SK-N-SH treated with all-trans-retinoic acid at 6 μM for 48 hours (cell line): ENCODE data around the gene MYL2.
A peak's percentile ranks its signal among the peaks of the same experiment; 100 is the strongest.

Source experiments
- ATAC-seq: fragments of 200-7000 bp; cut with Tn5 transposase; 3 replicates; pipeline ENCODE4 v1.9.1; 2020; ENCODE audit warnings: mild to moderate bottlenecking, moderate library complexity
- ARNTL ChIP-seq: fragments of 450-650 bp; formaldehyde crosslinking; IDR thresholded peaks from 2 replicates; pipeline ENCODE4 v1.5.0; 2020; ENCODE audit warnings: low read depth, mild to moderate bottlenecking, moderate library complexity, borderline replicate concordance
- BACH2 ChIP-seq: fragments of 250-450 bp; sonication (Bioruptor Pico); IDR thresholded peaks from 2 replicates; pipeline ENCODE4 v1.9.0; 2021; ENCODE audit warnings: mild to moderate bottlenecking, borderline replicate concordance
- CSDC2 ChIP-seq: fragments of 250-450 bp; sonication (Bioruptor Pico); IDR thresholded peaks from 2 replicates; pipeline ENCODE4 v1.5.0; 2020; ENCODE audit warnings: mild to moderate bottlenecking, moderate library complexity
- ESRRG ChIP-seq: fragments of 250-450 bp; sonication (Bioruptor Pico); IDR thresholded peaks from 2 replicates; pipeline ENCODE4 v1.6.1; 2021; ENCODE audit warnings: mild to moderate bottlenecking
- GLIS3 ChIP-seq: fragments of 250-450 bp; sonication (Bioruptor Pico); IDR thresholded peaks from 2 replicates; pipeline ENCODE4 v1.5.0; 2020; ENCODE audit warnings: mild to moderate bottlenecking, moderate library complexity
- ISL1 ChIP-seq: fragments of 250-450 bp; sonication (Bioruptor Pico); IDR thresholded peaks from 2 replicates; pipeline ENCODE4 v2.1.2; 2022; ENCODE audit warnings: mild to moderate bottlenecking, moderate library complexity
- OSR1 ChIP-seq: fragments of 250-450 bp; sonication (Bioruptor Pico); IDR thresholded peaks from 2 replicates; pipeline ENCODE4 v1.8.0; 2022; ENCODE audit warnings: moderate library complexity, mild to moderate bottlenecking, inconsistent platforms
- PATZ1 ChIP-seq: fragments of 250-450 bp; sonication (Bioruptor Pico); IDR thresholded peaks from 2 replicates; pipeline ENCODE4 v1.8.0; 2020; ENCODE audit warnings: mild to moderate bottlenecking, moderate library complexity, borderline replicate concordance
- PPARA ChIP-seq: fragments of 250-450 bp; sonication (Bioruptor Pico); IDR thresholded peaks from 2 replicates; pipeline ENCODE4 v1.5.0; 2020; ENCODE audit warnings: mild to moderate bottlenecking, borderline replicate concordance
- RARB ChIP-seq: fragments of 250-450 bp; sonication (Bioruptor Pico); IDR thresholded peaks from 2 replicates; pipeline ENCODE4 v1.8.0; 2021; ENCODE audit warnings: mild to moderate bottlenecking, moderate library complexity
- SNAI2 ChIP-seq: fragments of 250-450 bp; sonication (Bioruptor Pico); IDR thresholded peaks from 2 replicates; pipeline ENCODE4 v1.5.0; 2020; ENCODE audit warnings: mild to moderate bottlenecking, moderate library complexity
- TCF4 ChIP-seq: fragments of 250-450 bp; sonication (Bioruptor Pico); IDR thresholded peaks from 2 replicates; pipeline ENCODE4 v1.8.0; 2021; ENCODE audit warnings: mild to moderate bottlenecking, moderate library complexity, borderline replicate concordance
- TOX ChIP-seq: fragments of 250-450 bp; sonication (Bioruptor Pico); IDR thresholded peaks from 2 replicates; pipeline ENCODE4 v1.8.0; 2021; ENCODE audit warnings: mild to moderate bottlenecking, moderate library complexity, borderline replicate concordance
- TSHZ2 ChIP-seq: fragments of 250-450 bp; sonication (Bioruptor Pico); IDR thresholded peaks from 2 replicates; pipeline ENCODE4 v1.5.0; 2020; ENCODE audit warnings: mild to moderate bottlenecking, moderate library complexity
- ZC3H10 ChIP-seq: fragments of 250-450 bp; sonication (Bioruptor Pico); IDR thresholded peaks from 2 replicates; pipeline ENCODE4 v1.5.1; 2021; ENCODE audit warnings: mild to moderate bottlenecking, moderate library complexity
- ZFP3 ChIP-seq: fragments of 250-450 bp; sonication (Bioruptor Pico); IDR thresholded peaks from 2 replicates; pipeline ENCODE4 v1.5.0; 2020; ENCODE audit warnings: mild to moderate bottlenecking, moderate library complexity
- ZFP30 ChIP-seq: fragments of 450-650 bp; formaldehyde crosslinking; IDR thresholded peaks from 2 replicates; pipeline ENCODE4 v1.5.0; 2022; ENCODE audit warnings: mild to moderate bottlenecking, moderate library complexity
- ZNF70 ChIP-seq: fragments of 450-650 bp; formaldehyde crosslinking; IDR thresholded peaks from 2 replicates; pipeline ENCODE4 v1.5.0; 2020; ENCODE audit warnings: mild to moderate bottlenecking, moderate library complexity
- ZNF8 ChIP-seq: fragments of 450-650 bp; formaldehyde crosslinking; IDR thresholded peaks from 2 replicates; pipeline ENCODE4 v1.5.0; 2020; ENCODE audit warnings: mild to moderate bottlenecking, moderate library complexity
- TF ChIP-seq, protein P1 (sequence below): fragments of 250-450 bp; sonication (Bioruptor Pico); IDR thresholded peaks from 2 replicates; pipeline ENCODE4 v1.5.1; 2021; ENCODE audit warnings: mild to moderate bottlenecking, moderate library complexity
- TF ChIP-seq, protein P2 (sequence below): fragments of 250-450 bp; sonication (Bioruptor Pico); IDR thresholded peaks from 2 replicates; pipeline ENCODE4 v1.5.1; 2020; ENCODE audit warnings: low read depth, mild to moderate bottlenecking, moderate library complexity
- TF ChIP-seq, protein P3 (sequence below): fragments of 250-450 bp; sonication (Bioruptor Pico); IDR thresholded peaks from 2 replicates; pipeline ENCODE4 v1.8.0; 2021; ENCODE audit warnings: low read depth, mild to moderate bottlenecking, moderate library complexity, borderline replicate concordance

Gene MYL2

GRCh38 chr12:110921262-110921661 is 883 bp upstream of the MYL2 start:
- ATAC-seq: peak; percentile 65
- no peak for TF ChIP-seq ZNF70 (CRISPR knock-in tag)
- TF ChIP-seq ZC3H10: no peak
- no peak for TF ChIP-seq ZFP30 (CRISPR knock-in tag)
- TF ChIP-seq RARB (CRISPR knock-in tag): no peak
- no peak for TF ChIP-seq BACH2 (CRISPR knock-in tag)
- no peak for TF ChIP-seq ZNF8 (CRISPR knock-in tag)
- no peak for TF ChIP-seq SNAI2
- no peak for TF ChIP-seq ISL1 (CRISPR knock-in tag)
- TF ChIP-seq, protein P1, sequence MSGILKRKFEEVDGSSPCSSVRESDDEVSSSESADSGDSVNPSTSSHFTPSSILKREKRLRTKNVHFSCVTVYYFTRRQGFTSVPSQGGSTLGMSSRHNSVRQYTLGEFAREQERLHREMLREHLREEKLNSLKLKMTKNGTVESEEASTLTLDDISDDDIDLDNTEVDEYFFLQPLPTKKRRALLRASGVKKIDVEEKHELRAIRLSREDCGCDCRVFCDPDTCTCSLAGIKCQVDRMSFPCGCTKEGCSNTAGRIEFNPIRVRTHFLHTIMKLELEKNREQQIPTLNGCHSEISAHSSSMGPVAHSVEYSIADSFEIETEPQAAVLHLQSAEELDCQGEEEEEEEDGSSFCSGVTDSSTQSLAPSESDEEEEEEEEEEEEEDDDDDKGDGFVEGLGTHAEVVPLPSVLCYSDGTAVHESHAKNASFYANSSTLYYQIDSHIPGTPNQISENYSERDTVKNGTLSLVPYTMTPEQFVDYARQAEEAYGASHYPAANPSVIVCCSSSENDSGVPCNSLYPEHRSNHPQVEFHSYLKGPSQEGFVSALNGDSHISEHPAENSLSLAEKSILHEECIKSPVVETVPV (CRISPR knock-in tag): no peak
- no peak for TF ChIP-seq TSHZ2
- TF ChIP-seq OSR1: no peak
- TF ChIP-seq ARNTL (CRISPR knock-in tag): no peak
- TF ChIP-seq CSDC2 (CRISPR knock-in tag): no peak
- no peak for TF ChIP-seq PATZ1 (CRISPR knock-in tag)
- no peak for TF ChIP-seq PPARA
- TF ChIP-seq ESRRG: no peak
- TF ChIP-seq TCF4 (CRISPR knock-in tag): no peak
- TF ChIP-seq TOX (CRISPR knock-in tag): no peak
- TF ChIP-seq, protein P2, sequence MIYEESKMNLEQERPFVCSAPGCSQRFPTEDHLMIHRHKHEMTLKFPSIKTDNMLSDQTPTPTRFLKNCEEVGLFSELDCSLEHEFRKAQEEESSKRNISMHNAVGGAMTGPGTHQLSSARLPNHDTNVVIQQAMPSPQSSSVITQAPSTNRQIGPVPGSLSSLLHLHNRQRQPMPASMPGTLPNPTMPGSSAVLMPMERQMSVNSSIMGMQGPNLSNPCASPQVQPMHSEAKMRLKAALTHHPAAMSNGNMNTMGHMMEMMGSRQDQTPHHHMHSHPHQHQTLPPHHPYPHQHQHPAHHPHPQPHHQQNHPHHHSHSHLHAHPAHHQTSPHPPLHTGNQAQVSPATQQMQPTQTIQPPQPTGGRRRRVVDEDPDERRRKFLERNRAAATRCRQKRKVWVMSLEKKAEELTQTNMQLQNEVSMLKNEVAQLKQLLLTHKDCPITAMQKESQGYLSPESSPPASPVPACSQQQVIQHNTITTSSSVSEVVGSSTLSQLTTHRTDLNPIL: no peak
- TF ChIP-seq, protein P3, sequence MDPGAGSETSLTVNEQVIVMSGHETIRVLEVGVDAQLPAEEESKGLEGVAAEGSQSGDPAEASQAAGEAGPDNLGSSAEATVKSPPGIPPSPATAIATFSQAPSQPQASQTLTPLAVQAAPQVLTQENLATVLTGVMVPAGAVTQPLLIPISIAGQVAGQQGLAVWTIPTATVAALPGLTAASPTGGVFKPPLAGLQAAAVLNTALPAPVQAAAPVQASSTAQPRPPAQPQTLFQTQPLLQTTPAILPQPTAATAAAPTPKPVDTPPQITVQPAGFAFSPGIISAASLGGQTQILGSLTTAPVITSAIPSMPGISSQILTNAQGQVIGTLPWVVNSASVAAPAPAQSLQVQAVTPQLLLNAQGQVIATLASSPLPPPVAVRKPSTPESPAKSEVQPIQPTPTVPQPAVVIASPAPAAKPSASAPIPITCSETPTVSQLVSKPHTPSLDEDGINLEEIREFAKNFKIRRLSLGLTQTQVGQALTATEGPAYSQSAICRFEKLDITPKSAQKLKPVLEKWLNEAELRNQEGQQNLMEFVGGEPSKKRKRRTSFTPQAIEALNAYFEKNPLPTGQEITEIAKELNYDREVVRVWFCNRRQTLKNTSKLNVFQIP: no peak

DNA sequence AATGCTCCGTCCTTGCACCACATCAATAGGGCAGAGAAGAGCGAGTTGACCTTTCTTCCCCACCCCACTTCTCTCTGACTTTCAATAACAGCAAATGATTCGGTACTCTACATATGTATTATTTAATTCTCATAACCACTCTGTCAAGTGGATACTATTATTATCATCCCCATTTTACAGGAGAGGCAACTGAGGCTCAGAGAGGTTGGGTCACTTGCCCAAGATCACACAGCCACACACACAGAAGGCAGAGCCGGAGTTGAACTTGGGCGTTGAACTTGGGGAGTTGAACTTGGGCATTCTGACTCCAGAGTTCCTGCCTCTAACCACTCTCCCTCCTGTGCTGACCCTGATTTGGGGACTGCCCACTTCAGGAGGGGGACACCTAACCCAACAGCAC is 659 bp downstream of the MYL2 start:
- TF ChIP-seq ZC3H10 (no peak), ZFP3 (no peak), ZNF70 (CRISPR knock-in tag) (no peak), PPARA (no peak), GLIS3 (CRISPR knock-in tag) (no peak), OSR1 (no peak), ESRRG (no peak)
- TF ChIP-seq, protein P2: no peak
- TF ChIP-seq, protein P1 (CRISPR knock-in tag): no peak
- TF ChIP-seq, protein P3: no peak
- TF ChIP-seq, all 23 proteins: peak for 0
- ATAC-seq: no peak
